ENCODE data around the gene GSTM4. TPM values are rescaled to one million over a fixed set of nuclear protein-coding genes. Genes with fewer than 3 reads are reported as not detected.
"Not testable (repeated sequence)": the region's sequence is repeated elsewhere in the genome, so short reads cannot be mapped to it uniquely, and the experiment has no call there.

GSTM4 gene
- total RNA-seq, 1 experiment from 2014 or later, result 22.0 TPM

GRCh38 chr1:109697066-109697465 lies 41.2 kb downstream of the GSTM4 start:
- ChIA-PET POLR2A (no interaction called here), CTCF (no interaction called here)
- in situ Hi-C loops (cut with HindIII; ENCODE audit: low pct_unique_long_range_greater_than_20kb, low sequenced_read_pairs) (no loop called here), intact Hi-C loops (cut with micrococcal nuclease; ENCODE audit: unreplicated experiment) (no loop called here)
- no peak overlapping the region for H3K4me3 ChIP-seq (ENCODE audit: low read depth in 2 of 2, low read length in 2 of 2)
- ATAC-seq (no peak), DNase-seq (ENCODE audit: low read depth, low spot score) (no peak)
- H3K9me3 ChIP-seq (ENCODE audit: control insufficient read depth, insufficient read depth, low read depth, low read length), result no peaks in the 10 kb centered on the region
- no peaks in the 10 kb centered on the region for H3K4me1 ChIP-seq (ENCODE audit: control insufficient read depth, insufficient read depth, low read length)
- no peak for TF ChIP-seq REST (IDR thresholded peaks at IDR 0.05; ENCODE audit: insufficient read depth in 1 of 2, low read depth in 2 of 2, low read length in 1 of 2)
- TF ChIP-seq POLR2AphosphoS5 (IDR thresholded peaks at IDR 0.05; ENCODE audit: low read depth, low read length), result no peak
- TF ChIP-seq TCF7L2 (IDR thresholded peaks at IDR 0.05; ENCODE audit: low read depth, low read length), result no peak
- TF ChIP-seq, protein P1, sequence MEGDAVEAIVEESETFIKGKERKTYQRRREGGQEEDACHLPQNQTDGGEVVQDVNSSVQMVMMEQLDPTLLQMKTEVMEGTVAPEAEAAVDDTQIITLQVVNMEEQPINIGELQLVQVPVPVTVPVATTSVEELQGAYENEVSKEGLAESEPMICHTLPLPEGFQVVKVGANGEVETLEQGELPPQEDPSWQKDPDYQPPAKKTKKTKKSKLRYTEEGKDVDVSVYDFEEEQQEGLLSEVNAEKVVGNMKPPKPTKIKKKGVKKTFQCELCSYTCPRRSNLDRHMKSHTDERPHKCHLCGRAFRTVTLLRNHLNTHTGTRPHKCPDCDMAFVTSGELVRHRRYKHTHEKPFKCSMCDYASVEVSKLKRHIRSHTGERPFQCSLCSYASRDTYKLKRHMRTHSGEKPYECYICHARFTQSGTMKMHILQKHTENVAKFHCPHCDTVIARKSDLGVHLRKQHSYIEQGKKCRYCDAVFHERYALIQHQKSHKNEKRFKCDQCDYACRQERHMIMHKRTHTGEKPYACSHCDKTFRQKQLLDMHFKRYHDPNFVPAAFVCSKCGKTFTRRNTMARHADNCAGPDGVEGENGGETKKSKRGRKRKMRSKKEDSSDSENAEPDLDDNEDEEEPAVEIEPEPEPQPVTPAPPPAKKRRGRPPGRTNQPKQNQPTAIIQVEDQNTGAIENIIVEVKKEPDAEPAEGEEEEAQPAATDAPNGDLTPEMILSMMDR (IDR thresholded peaks at IDR 0.05), result no peak
- BruUV-seq (replicated peaks), result no TSS peak
- no peak overlapping the region for H3K27ac ChIP-seq (ENCODE audit: low read length)
- H3K27me3 ChIP-seq (ENCODE audit: control insufficient read depth, insufficient read depth, low read length), result no peaks in the 10 kb centered on the region
- H3K36me3 ChIP-seq (ENCODE audit: control insufficient read depth, insufficient read depth, low read length), result no peaks in the 10 kb centered on the region

GRCh38 chr1:109697861-109698260 lies 42.0 kb downstream of the GSTM4 start:
- DNase-seq (ENCODE audit: low read depth, low spot score); POLR2A ChIA-PET; H3K9me3 ChIP-seq (ENCODE audit: control insufficient read depth, insufficient read depth, low read depth, low read length); BruUV-seq (replicated peaks); CTCF ChIA-PET; ATAC-seq; intact Hi-C loops (cut with micrococcal nuclease; ENCODE audit: unreplicated experiment); in situ Hi-C loops (cut with HindIII; ENCODE audit: low pct_unique_long_range_greater_than_20kb, low sequenced_read_pairs); H3K36me3 ChIP-seq (ENCODE audit: control insufficient read depth, insufficient read depth, low read length); H3K4me3 ChIP-seq (ENCODE audit: low read depth in 2 of 2, low read length in 2 of 2); H3K27ac ChIP-seq (ENCODE audit: low read length); H3K27me3 ChIP-seq (ENCODE audit: control insufficient read depth, insufficient read depth, low read length); H3K4me1 ChIP-seq (ENCODE audit: control insufficient read depth, insufficient read depth, low read length): not testable (repeated sequence)

DNA sequence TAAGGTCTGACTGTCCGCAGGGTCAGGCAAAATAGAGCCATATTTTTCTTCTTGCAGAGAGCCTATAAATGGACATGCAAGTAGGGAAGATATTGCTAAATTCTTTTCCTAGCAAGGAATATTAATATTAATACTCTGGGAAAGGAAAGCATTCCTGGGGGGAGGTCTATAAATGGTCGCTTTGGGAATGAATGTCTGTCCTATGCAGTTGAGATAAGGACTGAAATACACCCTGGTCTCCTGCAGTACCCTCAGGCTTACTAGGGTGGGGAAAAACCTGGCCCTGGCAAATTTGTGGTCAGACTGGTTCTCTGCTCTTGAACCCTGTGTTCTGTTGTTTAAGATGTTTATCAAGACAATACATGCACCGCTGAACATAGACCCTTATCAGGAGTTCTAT lies 47.0 kb downstream of the GSTM4 start:
- DNase-seq (ENCODE audit: low read depth, low spot score); H3K27me3 ChIP-seq (ENCODE audit: control insufficient read depth, insufficient read depth, low read length); intact Hi-C loops (cut with micrococcal nuclease; ENCODE audit: unreplicated experiment); H3K4me1 ChIP-seq (ENCODE audit: control insufficient read depth, insufficient read depth, low read length); ATAC-seq; H3K4me3 ChIP-seq (ENCODE audit: low read depth in 2 of 2, low read length in 2 of 2); H3K36me3 ChIP-seq (ENCODE audit: control insufficient read depth, insufficient read depth, low read length); H3K27ac ChIP-seq (ENCODE audit: low read length); POLR2A ChIA-PET; H3K9me3 ChIP-seq (ENCODE audit: control insufficient read depth, insufficient read depth, low read depth, low read length); BruUV-seq (replicated peaks); CTCF ChIA-PET; in situ Hi-C loops (cut with HindIII; ENCODE audit: low pct_unique_long_range_greater_than_20kb, low sequenced_read_pairs): not testable (repeated sequence)

Measured in Panc1 (cell line).